OCI-LY7 (cell line): ENCODE measurements around the gene CCDC92B. TPM values are rescaled to one million over a fixed set of nuclear protein-coding genes. Genes with fewer than 3 reads are reported as not detected.

Source experiments
- BruUV-seq: library from RNA; stranded (reverse); fragments of 400-500 nt; replicated peaks from 2 replicates; lab custom pipeline; 2021; lab: Mats Ljungman, UMichigan
- CTCF ChIA-PET: fragments of 300-600 bp; sonication (Branson Sonifier 250); formaldehyde crosslinking; loops from one replicate; lab custom pipeline; 2022; ENCODE audit warnings: antibody characterized with exemption; ENCODE audit not compliant: unreplicated experiment; lab: Charles Lee
- POLR2A ChIA-PET: fragments of 300-600 bp; sonication (Branson Sonifier 250); formaldehyde crosslinking; loops from one replicate; lab custom pipeline; 2022; ENCODE audit warnings: antibody characterized with exemption; lab: Charles Lee
- DNase-seq: peaks from one replicate; pipeline ENCODE4 v3.0.0-alpha.2; 2015; ENCODE audit warnings: low spot score
- H2AFZ ChIP-seq: fragments of 200-600 bp; sonication (generic), shearing (Covaris generic); 2 replicates; pipeline ENCODE4 v1.6.1; 2014; ENCODE audit warnings: mild to moderate bottlenecking, antibody characterized with exemption, low read length, moderate library complexity
- H3K27ac ChIP-seq: fragments of 200-600 bp; sonication (generic); 2 replicates; pipeline ENCODE4 v1.5.1; 2014; ENCODE audit warnings: mixed run types, low read depth, mild to moderate bottlenecking, moderate library complexity, low read length, inconsistent platforms; ENCODE audit not compliant: poor library complexity, severe bottlenecking
- H3K36me3 ChIP-seq: fragments of 200-600 bp; sonication (generic); 2 replicates; pipeline ENCODE4 v1.6.1; 2014; ENCODE audit warnings: mild to moderate bottlenecking, antibody characterized with exemption, low read length, moderate library complexity, mixed read lengths; ENCODE audit not compliant: insufficient read depth
- H3K4me1 ChIP-seq: fragments of 200-600 bp; sonication (generic); 2 replicates; pipeline ENCODE4 v1.5.1; 2014; ENCODE audit warnings: mild to moderate bottlenecking, low read length; ENCODE audit not compliant: insufficient read depth, poor library complexity, severe bottlenecking
- H3K4me2 ChIP-seq: fragments of 200-600 bp; sonication (generic); 2 replicates; pipeline ENCODE4 v1.6.1; 2014; ENCODE audit warnings: mild to moderate bottlenecking, low read length
- H3K4me3 ChIP-seq: fragments of 200-600 bp; sonication (generic); 2 replicates; pipeline ENCODE4 v1.5.1; 2014; ENCODE audit warnings: mild to moderate bottlenecking, low read depth, low read length; ENCODE audit not compliant: poor library complexity, severe bottlenecking
- H3K79me2 ChIP-seq: fragments of 200-600 bp; sonication (generic); 2 replicates; pipeline ENCODE4 v1.6.1; 2016; ENCODE audit warnings: low read depth, mild to moderate bottlenecking, low read length, moderate library complexity, mixed read lengths; ENCODE audit not compliant: insufficient read depth
- H3K9me2 ChIP-seq: fragments of 200-600 bp; sonication (generic); 2 replicates; pipeline ENCODE4 v1.6.1; 2016; ENCODE audit warnings: mild to moderate bottlenecking, low read length, mixed read lengths; ENCODE audit not compliant: insufficient read depth
- H3K9me3 ChIP-seq: fragments of 200-600 bp; sonication (generic); 2 replicates; pipeline ENCODE4 v1.6.1; 2014; ENCODE audit warnings: mild to moderate bottlenecking, mixed run types, low read length, mixed read lengths
- H4K20me1 ChIP-seq: fragments of 200-600 bp; sonication (generic); 2 replicates; pipeline ENCODE4 v1.6.1; 2014; ENCODE audit warnings: mild to moderate bottlenecking, antibody characterized with exemption, low read length, moderate library complexity, mixed read lengths; ENCODE audit not compliant: insufficient read depth
- EZH2phosphoT487 ChIP-seq: fragments of 200-600 bp; sonication (generic); IDR thresholded peaks from 2 replicates; pipeline ENCODE4 v1.6.1; 2018; ENCODE audit warnings: low read depth, borderline replicate concordance, mild to moderate bottlenecking, mixed run types, antibody characterized with exemption, low read length, moderate library complexity, mixed read lengths
- intact Hi-C: fragments of 100-400 bp; cut with micrococcal nuclease; formaldehyde crosslinking; loops from one replicate; pipeline ENCODE4 v1.10.0; 2022; ENCODE audit not compliant: unreplicated experiment
- total RNA-seq, 2 experiments: library from RNA; depleted of rRNA in 1 of 2; stranded (reverse); fragments of >200 nt in 1 of 2; shearing (Covaris generic) in 1 of 2; gene quantifications; 2 replicates each; pipeline ENCODE4 v1.2.3, GENCODE V29; 2014 to 2022
- TF ChIP-seq, protein P1 (sequence below): fragments of 200-600 bp; sonication (generic); conservative IDR thresholded peaks from 2 replicates; pipeline ENCODE4 v1.5.1; 2014; ENCODE audit warnings: mild to moderate bottlenecking, antibody characterized with exemption, low read length, moderate library complexity, mixed read lengths

Gene CCDC92B
- total RNA-seq, 2 experiments from 2014 or later: not detected

DNA sequence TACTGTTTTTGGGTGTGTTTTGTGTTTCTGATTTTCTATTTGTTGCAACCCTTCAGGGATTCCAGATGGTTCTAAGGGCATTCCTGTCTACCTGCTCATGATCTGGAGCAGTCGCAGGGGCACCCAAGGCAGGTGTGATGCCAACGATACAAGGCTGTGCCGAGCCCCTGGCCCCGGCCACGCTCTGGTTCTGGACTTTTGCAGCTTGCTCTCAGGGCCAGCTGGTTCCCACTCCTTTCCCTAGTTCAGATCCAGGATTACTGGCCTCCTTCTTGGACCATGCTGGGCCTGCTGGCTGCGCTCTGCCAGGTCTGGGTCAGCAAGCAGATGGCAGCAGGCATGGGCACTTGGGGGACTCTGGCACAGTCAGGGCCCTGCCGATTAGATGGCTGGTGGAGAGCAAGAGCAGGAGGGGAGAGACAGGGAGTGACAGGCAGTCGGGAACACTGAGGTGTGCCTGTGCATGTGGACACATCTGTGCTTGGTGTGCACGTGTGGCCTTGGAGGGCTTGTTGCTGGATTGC lies 31.5 kb upstream of the CCDC92B start:
- no peaks in the 10 kb centered on the region for H3K9me3 ChIP-seq
- no peaks in the 10 kb centered on the region for H3K4me1 ChIP-seq
- no peak overlapping the region for H3K27ac ChIP-seq
- no peak overlapping the region for H3K4me2 ChIP-seq
- BruUV-seq: no TSS peak
- no peak overlapping the region for H3K4me3 ChIP-seq
- no peak overlapping the region for H2AFZ ChIP-seq
- no peaks in the 10 kb centered on the region for H3K36me3 ChIP-seq
- POLR2A ChIA-PET: no interaction called here
- CTCF ChIA-PET: no interaction called here
- H4K20me1 ChIP-seq: no peaks in the 10 kb centered on the region
- no peaks in the 10 kb centered on the region for H3K9me2 ChIP-seq
- intact Hi-C loops: no loop called here
- no peak for TF ChIP-seq EZH2phosphoT487
- TF ChIP-seq, protein P1, sequence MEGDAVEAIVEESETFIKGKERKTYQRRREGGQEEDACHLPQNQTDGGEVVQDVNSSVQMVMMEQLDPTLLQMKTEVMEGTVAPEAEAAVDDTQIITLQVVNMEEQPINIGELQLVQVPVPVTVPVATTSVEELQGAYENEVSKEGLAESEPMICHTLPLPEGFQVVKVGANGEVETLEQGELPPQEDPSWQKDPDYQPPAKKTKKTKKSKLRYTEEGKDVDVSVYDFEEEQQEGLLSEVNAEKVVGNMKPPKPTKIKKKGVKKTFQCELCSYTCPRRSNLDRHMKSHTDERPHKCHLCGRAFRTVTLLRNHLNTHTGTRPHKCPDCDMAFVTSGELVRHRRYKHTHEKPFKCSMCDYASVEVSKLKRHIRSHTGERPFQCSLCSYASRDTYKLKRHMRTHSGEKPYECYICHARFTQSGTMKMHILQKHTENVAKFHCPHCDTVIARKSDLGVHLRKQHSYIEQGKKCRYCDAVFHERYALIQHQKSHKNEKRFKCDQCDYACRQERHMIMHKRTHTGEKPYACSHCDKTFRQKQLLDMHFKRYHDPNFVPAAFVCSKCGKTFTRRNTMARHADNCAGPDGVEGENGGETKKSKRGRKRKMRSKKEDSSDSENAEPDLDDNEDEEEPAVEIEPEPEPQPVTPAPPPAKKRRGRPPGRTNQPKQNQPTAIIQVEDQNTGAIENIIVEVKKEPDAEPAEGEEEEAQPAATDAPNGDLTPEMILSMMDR: no peak
- H3K79me2 ChIP-seq: no peaks in the 10 kb centered on the region
- DNase-seq: no peak

GRCh38 chr17:2780256-2780655 lies 30.8 kb upstream of the CCDC92B start:
- no peaks in the 10 kb centered on the region for H3K36me3 ChIP-seq
- no peaks in the 10 kb centered on the region for H3K9me3 ChIP-seq
- H3K4me2 ChIP-seq: no peak overlapping the region
- H3K27ac ChIP-seq: no peak overlapping the region
- CTCF ChIA-PET: no interaction called here
- BruUV-seq: no TSS peak
- H4K20me1 ChIP-seq: no peaks in the 10 kb centered on the region
- intact Hi-C loops: no loop called here
- H3K4me3 ChIP-seq: no peak overlapping the region
- H3K4me1 ChIP-seq: no peaks in the 10 kb centered on the region
- POLR2A ChIA-PET: no interaction called here
- no peaks in the 10 kb centered on the region for H3K79me2 ChIP-seq
- no peaks in the 10 kb centered on the region for H3K9me2 ChIP-seq
- TF ChIP-seq EZH2phosphoT487: no peak
- DNase-seq: no peak
- no peak overlapping the region for H2AFZ ChIP-seq

GRCh38 chr17:2779545-2779944 lies 30.1 kb upstream of the CCDC92B start:
- TF ChIP-seq EZH2phosphoT487: no peak
- TF ChIP-seq, protein P1: no peak
- Histone ChIP-seq H3K4me1 (no peaks in the 10 kb centered on the region), H4K20me1 (no peaks in the 10 kb centered on the region), H3K4me3 (no peak overlapping the region), H3K27ac (no peak overlapping the region), H3K79me2 (no peaks in the 10 kb centered on the region), H3K9me2 (no peaks in the 10 kb centered on the region), H3K4me2 (no peak overlapping the region), H3K36me3 (no peaks in the 10 kb centered on the region), H3K9me3 (no peaks in the 10 kb centered on the region), H2AFZ (no peak overlapping the region)
- intact Hi-C loops: no loop called here
- no TSS peak for BruUV-seq
- CTCF ChIA-PET: no interaction called here
- no peak for DNase-seq
- POLR2A ChIA-PET: no interaction called here
